Tibial nerve (tissue), 4 donors: ENCODE measurements around the gene PSMG4. TPM values are rescaled to one million over a fixed set of nuclear protein-coding genes. Genes with fewer than 3 reads are reported as not detected.
A peak's percentile ranks its signal among the peaks of the same experiment; 100 is the strongest.

Experiments used
- DNase-seq, 2 donors: peaks; one replicate each; pipeline ENCODE4 v3.0.0-alpha.2; 2019; ENCODE audit warnings: low spot score in 2 of 2
- H3K27ac ChIP-seq, 4 donors: fragments of 200-600 bp; sonication (generic) in 3 of 4; one replicate each; pipeline ENCODE4 v1.5.1; 2017 to 2019; ENCODE audit warnings: mild to moderate bottlenecking in 1 of 4
- H3K27me3 ChIP-seq, 2 donors: fragments of 200-600 bp; sonication (generic) in 1 of 2; one replicate each; pipeline versions ENCODE4 v1.5.1 to v1.6.0; 2017 to 2019
- H3K36me3 ChIP-seq, 3 donors: fragments of 200-600 bp; sonication (generic); one replicate each; pipeline ENCODE4 v1.5.1; 2018 to 2019
- H3K4me1 ChIP-seq, 4 donors: fragments of 200-600 bp; sonication (generic) in 3 of 4; one replicate each; pipeline ENCODE4 v1.5.1; 2017 to 2019
- H3K4me3 ChIP-seq, 4 donors: fragments of 200-600 bp; sonication (generic) in 3 of 4; one replicate each; pipeline ENCODE4 v1.5.1; 2017 to 2019; ENCODE audit warnings: mild to moderate bottlenecking in 1 of 4, moderate library complexity in 1 of 4
- H3K9me3 ChIP-seq, 4 donors: fragments of 200-600 bp; sonication (generic) in 3 of 4; one replicate each; pipeline ENCODE4 v1.5.1; 2017 to 2019
- CTCF ChIP-seq, 5 experiments: fragments of 200-600 bp in 3 of 5; fragments of 450-650 bp in 2 of 5; sonication (generic) in 3 of 5; IDR thresholded peaks; one replicate each; pipeline ENCODE4 v1.5.1; 2016 to 2019; ENCODE audit warnings: antibody characterized with exemption in 5 of 5, mild to moderate bottlenecking in 3 of 5, moderate library complexity in 2 of 5
- EP300 ChIP-seq, 2 donors: sonication (generic); formaldehyde crosslinking; IDR thresholded peaks; one replicate each; pipeline ENCODE4 v1.6.1; 2017; ENCODE audit warnings: antibody characterized with exemption in 2 of 2, mild to moderate bottlenecking in 1 of 2
- POLR2A ChIP-seq, 2 donors: fragments of 450-650 bp; IDR thresholded peaks; one replicate each; pipeline ENCODE4 v1.6.1; 2017; ENCODE audit warnings: antibody characterized with exemption in 2 of 2, mild to moderate bottlenecking in 2 of 2, moderate library complexity in 2 of 2
- WGBS, 2 donors: methylation state at CpG; one replicate each; pipeline ENCODE4 v1.1.5; 2018; 5-methylcytosine and 5-hydroxymethylcytosine counted together
- total RNA-seq, 4 donors: library from RNA; depleted of rRNA; stranded (reverse); fragments of >200 nt; gene quantifications; one replicate each; pipeline ENCODE4 v1.1.0, GENCODE V29; 2016

Gene PSMG4
- total RNA-seq, 4 donors from 2014 or later = 14.7 to 36.5 (median 31.8) TPM

- TF ChIP-seq CTCF (IDR thresholded peaks at IDR 0.05) (peak in 1 of 5 experiments; percentile 10), POLR2A (IDR thresholded peaks at IDR 0.05) (no peak), EP300 (IDR thresholded peaks at IDR 0.05) (peak in 1 of 2 donors; percentile 90)
Measured at GRCh38 chr6:3247255-3248146, 11.2 kb upstream of the PSMG4 start.

GRCh38 chr6:3249821-3250220 lies 8.9 kb upstream of the PSMG4 start:
- Histone ChIP-seq H3K36me3 (peaks cover 0 to 5% (median 0%) of the 10 kb centered on the region in 3 donors), H3K4me1 (peaks cover 0 to 49% (median 22%) of the 10 kb centered on the region in 4 donors), H3K9me3 (no peaks in the 10 kb centered on the region), H3K27ac (peak overlapping the region in 2 of 4 donors; percentile 59 to 72), H3K4me3 (no peak overlapping the region), H3K27me3 (no peaks in the 10 kb centered on the region)
- TF ChIP-seq POLR2A (IDR thresholded peaks at IDR 0.05) (no peak), EP300 (IDR thresholded peaks at IDR 0.05) (no peak), CTCF (IDR thresholded peaks at IDR 0.05) (no peak)
- no peak for DNase-seq
- WGBS, 2 donors = 85 to 95% methylated on average over 3 of the region's 3 CpGs

More at GRCh38 chr6:3247255-3248146, 11.2 kb upstream of the PSMG4 start:
- H3K4me3 ChIP-seq = peak overlapping the region; percentile 4 to 45 (median 9)
- peak overlapping the region; percentile 44 to 86 (median 69) for H3K27ac ChIP-seq
- WGBS, 2 donors = 20 to 27% methylated on average over 35 to 36 of the region's 36 CpGs
- DNase-seq = peak in 1 of 2 donors; percentile 40
- H3K36me3 ChIP-seq = peaks cover 0 to 9% (median 0%) of the 10 kb centered on the region in 3 donors
- H3K4me1 ChIP-seq = peaks cover 0 to 49% (median 22%) of the 10 kb centered on the region in 4 donors
- no peaks in the 10 kb centered on the region for H3K9me3 ChIP-seq
- H3K27me3 ChIP-seq = no peaks in the 10 kb centered on the region

- no peaks in the 10 kb centered on the region for H3K27me3 ChIP-seq
- H3K27ac ChIP-seq = peak overlapping the region in 2 of 4 donors; percentile 59 to 72
- WGBS, 2 donors = 66 to 74% methylated on average over 9 of the region's 9 CpGs
- no peak for DNase-seq
- H3K4me1 ChIP-seq = peaks cover 0 to 49% (median 22%) of the 10 kb centered on the region in 4 donors
- H3K9me3 ChIP-seq = no peaks in the 10 kb centered on the region
- H3K4me3 ChIP-seq = no peak overlapping the region
- TF ChIP-seq CTCF (IDR thresholded peaks at IDR 0.05) (no peak), POLR2A (IDR thresholded peaks at IDR 0.05) (no peak), EP300 (IDR thresholded peaks at IDR 0.05) (no peak)
- peaks cover 0 to under 1% (median 0%) of the 10 kb centered on the region in 3 donors for H3K36me3 ChIP-seq
Measured at GRCh38 chr6:3250231-3250675, 8.5 kb upstream of the PSMG4 start.

GRCh38 chr6:3251462-3252314 lies 7.1 kb upstream of the PSMG4 start:
- TF ChIP-seq POLR2A (IDR thresholded peaks at IDR 0.05) = peak in 1 of 2 donors; percentile 10
- TF ChIP-seq CTCF (IDR thresholded peaks at IDR 0.05) = peak; percentile 88 to 99 (median 95)
- TF ChIP-seq EP300 (IDR thresholded peaks at IDR 0.05) = peak in 1 of 2 donors; percentile 71
- H3K4me3 ChIP-seq = peak overlapping the region in 1 of 4 donors; percentile 12
- H3K27me3 ChIP-seq = no peaks in the 10 kb centered on the region
- H3K36me3 ChIP-seq = no peaks in the 10 kb centered on the region
- peak; percentile 69 to 88 for DNase-seq
- H3K4me1 ChIP-seq = peaks cover 0 to 49% (median 22%) of the 10 kb centered on the region in 4 donors
- WGBS, 2 donors = 35 to 36% methylated on average over 20 of the region's 20 CpGs
- H3K9me3 ChIP-seq = no peaks in the 10 kb centered on the region
- peak overlapping the region in 2 of 4 donors; percentile 62 to 69 for H3K27ac ChIP-seq
